M059J (cell line): ENCODE data around the gene CITED1. TPM values are rescaled to one million over a fixed set of nuclear protein-coding genes. Genes with fewer than 3 reads are reported as not detected.

ENCODE experiments used
- DNase-seq: peaks from one replicate; pipeline ENCODE4 v3.0.0-alpha.2; 2012; ENCODE audit warnings: low read depth
- total RNA-seq: library from RNA; depleted of rRNA; stranded (reverse); fragments of >200 nt; shearing (Covaris generic); gene quantifications from 2 replicates; pipeline ENCODE4 v1.2.3, GENCODE V29; 2014; rRNA removed

CITED1 gene
- total RNA-seq, 1 experiment from 2014 or later: 0.59 TPM

GRCh38 chrX:72270316-72270866 lies 35.3 kb downstream of the CITED1 start:
- DNase-seq: no peak

GRCh38 chrX:72269671-72270251 lies 36.0 kb downstream of the CITED1 start:
- peak; percentile 94 for DNase-seq

- peak; percentile 35 for DNase-seq
Measured at GRCh38 chrX:72268597-72269365, 36.9 kb downstream of the CITED1 start.

- DNase-seq: no peak
Measured at GRCh38 chrX:72265263-72265662, 40.5 kb downstream of the CITED1 start.

GRCh38 chrX:72262077-72262476 lies 43.6 kb downstream of the CITED1 start:
- no peak for DNase-seq

GRCh38 chrX:72260448-72260847 lies 45.3 kb downstream of the CITED1 start:
- no peak for DNase-seq

- peak; percentile 73 for DNase-seq
Measured at GRCh38 chrX:72258174-72258573, 47.5 kb downstream of the CITED1 start.

GRCh38 chrX:72255864-72256263 lies 49.9 kb downstream of the CITED1 start:
- DNase-seq: no peak

GRCh38 chrX:72255445-72255844 lies 50.3 kb downstream of the CITED1 start:
- DNase-seq: peak; percentile 62

GRCh38 chrX:72254816-72255215 lies 50.9 kb downstream of the CITED1 start:
- no peak for DNase-seq

- no peak for DNase-seq
Measured at GRCh38 chrX:72253686-72254085, 52.0 kb downstream of the CITED1 start.

Other genes starting within 250 kb of the CITED1 start
- 0.12 and 0.39 TPM in 2 replicates for gene RTL5, start 174.0 kb downstream of the CITED1 start, total RNA-seq
- gene PIN4, start 124.2 kb downstream of the CITED1 start, total RNA-seq: 45.1 and 56.9 TPM in 2 replicates
- gene ERCC6L, start 66.9 kb downstream of the CITED1 start, total RNA-seq: 14.0 and 26.1 TPM in 2 replicates
- gene RPS4X, start 28.7 kb downstream of the CITED1 start, total RNA-seq: 986 and 1,141 TPM in 2 replicates